Activated CD8-positive, alpha-beta memory T cell treated with anti-CD3 and anti-CD28 coated beads for 48 hours (primary cell): ENCODE data around the gene GPR149.
"Not testable (repeated sequence)": the region's sequence is repeated elsewhere in the genome, so short reads cannot be mapped to it uniquely, and the experiment has no call there.

ENCODE experiments used
- DNase-seq, 3 experiments: peaks; one replicate each; pipeline ENCODE4 v3.0.0-alpha.2; 2020; ENCODE audit warnings: low read depth in 2 of 3, low spot score in 2 of 3

GPR149 gene

GRCh38 chr3:154430014-154430413 lies at the start of gene GPR149:
Gene GPR149 (minus strand): TSS chr3:154430190. CDS start chr3:154429615, 575 bp downstream.
- no peak for DNase-seq

- no peak for DNase-seq
These were observed 43.8 kb upstream of the GPR149 start for GRCh38 chr3:154473769-154474168.

GRCh38 chr3:154469585-154469984 lies 39.6 kb upstream of the GPR149 start:
- no peak for DNase-seq

- DNase-seq: no peak
These were observed 34.6 kb upstream of the GPR149 start for GRCh38 chr3:154464440-154465190.

GRCh38 chr3:154458560-154458959 lies 28.6 kb upstream of the GPR149 start:
- DNase-seq: no peak

GRCh38 chr3:154439081-154439480 lies 9.1 kb upstream of the GPR149 start:
- not testable (repeated sequence) for DNase-seq

GRCh38 chr3:154431043-154431442 lies 1.1 kb upstream of the GPR149 start:
- no peak for DNase-seq

GRCh38 chr3:154428286-154429206 lies 1.4 kb downstream of the GPR149 start:
- DNase-seq: no peak

GRCh38 chr3:154427685-154428285 lies 2.2 kb downstream of the GPR149 start:
- DNase-seq: no peak

- no peak for DNase-seq
These were observed 7.3 kb downstream of the GPR149 start for GRCh38 chr3:154422694-154423093.

- DNase-seq: no peak
These were observed 8.9 kb downstream of the GPR149 start for GRCh38 chr3:154421083-154421482.

GRCh38 chr3:154398084-154398967 lies 31.7 kb downstream of the GPR149 start:
- no peak for DNase-seq

- no peak for DNase-seq
These were observed 40.1 kb downstream of the GPR149 start for GRCh38 chr3:154389861-154390260.

GRCh38 chr3:154384479-154384878 lies 45.5 kb downstream of the GPR149 start:
- no peak for DNase-seq

- no peak for DNase-seq
These were observed 51.7 kb downstream of the GPR149 start for GRCh38 chr3:154378311-154378710.

GRCh38 chr3:154367221-154367620 lies 62.8 kb downstream of the GPR149 start:
- DNase-seq: no peak

- DNase-seq: no peak
These were observed 65.1 kb downstream of the GPR149 start for GRCh38 chr3:154364849-154365248.

- DNase-seq: no peak
These were observed 68.9 kb downstream of the GPR149 start for GRCh38 chr3:154361099-154361498.

GRCh38 chr3:154356009-154356408 lies 74.0 kb downstream of the GPR149 start:
- DNase-seq: no peak

GRCh38 chr3:154349223-154349622 lies 80.8 kb downstream of the GPR149 start:
- DNase-seq: no peak
